Osteocyte (in vitro differentiated cells): ENCODE data around the gene PSAT1. TPM values are rescaled to one million over a fixed set of nuclear protein-coding genes. Genes with fewer than 3 reads are reported as not detected.

ENCODE experiments used
- DNase-seq: peaks from one replicate; pipeline ENCODE4 v3.0.0; 2021; ENCODE audit warnings: mixed read lengths; ENCODE audit not compliant: unreplicated experiment; ENCODE audit errors: extremely low spot score
- H3K27ac Mint-ChIP-seq: one replicate; pipeline ENCODE4 v1.8.0; 2021; ENCODE audit warnings: mild to moderate bottlenecking, mixed read lengths; ENCODE audit not compliant: unreplicated experiment
- H3K27me3 Mint-ChIP-seq: one replicate; pipeline ENCODE4 v1.8.0; 2021; ENCODE audit warnings: mixed read lengths; ENCODE audit not compliant: unreplicated experiment
- H3K36me3 Mint-ChIP-seq: one replicate; pipeline ENCODE4 v1.8.0; 2021; ENCODE audit warnings: mixed read lengths; ENCODE audit not compliant: unreplicated experiment
- H3K4me1 Mint-ChIP-seq: one replicate; pipeline ENCODE4 v1.8.0; 2021; ENCODE audit warnings: mixed read lengths; ENCODE audit not compliant: unreplicated experiment
- H3K4me3 Mint-ChIP-seq: one replicate; pipeline ENCODE4 v1.8.0; 2021; ENCODE audit warnings: mild to moderate bottlenecking, moderate library complexity, mixed read lengths; ENCODE audit not compliant: unreplicated experiment
- H3K9me3 Mint-ChIP-seq: one replicate; pipeline ENCODE4 v1.8.0; 2021; ENCODE audit warnings: mixed read lengths; ENCODE audit not compliant: unreplicated experiment
- long read RNA-seq: library from polyadenylated mRNA; unstranded; transcript quantifications from one replicate; pipeline ENCODE4 v2.0.0, GENCODE V29; 2021
- total RNA-seq: library from RNA; stranded (reverse); gene quantifications from 2 replicates; pipeline ENCODE4 v1.2.1, GENCODE V29; 2021
- TF ChIP-seq, protein P1 (sequence below): fragments of 200-600 bp; sonication (generic); IDR thresholded peaks from 2 replicates; pipeline ENCODE4 v1.5.0; 2021; ENCODE audit warnings: antibody characterized with exemption, mild to moderate bottlenecking, moderate library complexity

PSAT1 gene
- total RNA-seq, result 171 and 179 TPM in 2 replicates
- long read RNA-seq, transcript PSAT1-201 (8 exons, 1,411 nt), result minor isoform, 42 of 2,900 reads
- long read RNA-seq, transcript PSAT1-202 (9 exons, 2,188 nt), result major isoform, 2,772 of 2,900 reads
- long read RNA-seq, partial matches to known transcripts, result 56 of 2,900 reads
- long read RNA-seq, other reads (novel, unspliced or antisense), result 30 of 2,900 reads

DNA sequence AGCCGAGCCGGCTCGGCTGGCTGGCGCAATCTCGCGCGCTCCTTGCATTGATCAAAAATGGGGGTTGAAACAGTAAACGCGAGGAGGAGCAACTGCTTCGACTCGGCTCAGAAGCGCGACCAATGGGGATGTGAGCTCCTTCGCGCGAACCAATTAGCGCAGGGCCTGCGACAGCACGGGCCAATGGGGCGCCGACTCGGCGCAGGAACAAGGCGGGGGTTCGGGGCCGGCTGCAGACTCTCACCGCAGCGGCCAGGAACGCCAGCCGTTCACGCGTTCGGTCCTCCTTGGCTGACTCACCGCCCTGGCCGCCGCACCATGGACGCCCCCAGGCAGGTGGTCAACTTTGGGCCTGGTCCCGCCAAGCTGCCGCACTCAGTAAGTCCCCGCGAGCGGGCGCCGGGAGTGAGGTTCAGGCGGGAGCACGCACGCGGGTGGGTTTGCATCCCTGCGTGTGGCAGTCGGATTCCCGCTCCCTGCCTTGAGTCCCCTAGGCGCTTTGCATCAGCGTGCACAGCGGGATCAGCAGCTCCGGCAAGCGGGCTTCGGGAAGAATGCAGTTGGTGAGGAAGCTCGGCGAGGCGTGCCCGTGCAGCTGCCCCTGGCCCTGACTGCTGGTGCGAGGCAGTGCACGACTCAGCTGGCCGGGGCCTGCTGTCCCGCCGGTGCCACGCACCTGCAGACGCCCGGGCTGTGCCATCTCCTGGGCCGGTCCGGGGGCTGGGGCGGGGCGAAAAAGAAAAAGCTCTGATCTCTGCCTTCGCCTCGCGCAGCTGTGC, at the start of gene PSAT1:
PSAT1 (plus strand) TSS at position 233 of the 779 bp plus-strand sequence; CDS start at position 319, 86 bp downstream.
- Mint-ChIP-seq H3K9me3 (no peaks in the 10 kb centered on the region), H3K27ac (peak within 1 kb of the TSS; percentile 97), H3K4me3 (peak within 1 kb of the TSS; percentile 88), H3K27me3 (no peaks in the 10 kb centered on the region), H3K4me1 (peaks cover 31% of the 10 kb centered on the region), H3K36me3 (peaks cover 19% of the 10 kb centered on the region)
- DNase-seq, result peak; percentile 97
- TF ChIP-seq, protein P1, sequence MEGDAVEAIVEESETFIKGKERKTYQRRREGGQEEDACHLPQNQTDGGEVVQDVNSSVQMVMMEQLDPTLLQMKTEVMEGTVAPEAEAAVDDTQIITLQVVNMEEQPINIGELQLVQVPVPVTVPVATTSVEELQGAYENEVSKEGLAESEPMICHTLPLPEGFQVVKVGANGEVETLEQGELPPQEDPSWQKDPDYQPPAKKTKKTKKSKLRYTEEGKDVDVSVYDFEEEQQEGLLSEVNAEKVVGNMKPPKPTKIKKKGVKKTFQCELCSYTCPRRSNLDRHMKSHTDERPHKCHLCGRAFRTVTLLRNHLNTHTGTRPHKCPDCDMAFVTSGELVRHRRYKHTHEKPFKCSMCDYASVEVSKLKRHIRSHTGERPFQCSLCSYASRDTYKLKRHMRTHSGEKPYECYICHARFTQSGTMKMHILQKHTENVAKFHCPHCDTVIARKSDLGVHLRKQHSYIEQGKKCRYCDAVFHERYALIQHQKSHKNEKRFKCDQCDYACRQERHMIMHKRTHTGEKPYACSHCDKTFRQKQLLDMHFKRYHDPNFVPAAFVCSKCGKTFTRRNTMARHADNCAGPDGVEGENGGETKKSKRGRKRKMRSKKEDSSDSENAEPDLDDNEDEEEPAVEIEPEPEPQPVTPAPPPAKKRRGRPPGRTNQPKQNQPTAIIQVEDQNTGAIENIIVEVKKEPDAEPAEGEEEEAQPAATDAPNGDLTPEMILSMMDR, result no peak

DNA sequence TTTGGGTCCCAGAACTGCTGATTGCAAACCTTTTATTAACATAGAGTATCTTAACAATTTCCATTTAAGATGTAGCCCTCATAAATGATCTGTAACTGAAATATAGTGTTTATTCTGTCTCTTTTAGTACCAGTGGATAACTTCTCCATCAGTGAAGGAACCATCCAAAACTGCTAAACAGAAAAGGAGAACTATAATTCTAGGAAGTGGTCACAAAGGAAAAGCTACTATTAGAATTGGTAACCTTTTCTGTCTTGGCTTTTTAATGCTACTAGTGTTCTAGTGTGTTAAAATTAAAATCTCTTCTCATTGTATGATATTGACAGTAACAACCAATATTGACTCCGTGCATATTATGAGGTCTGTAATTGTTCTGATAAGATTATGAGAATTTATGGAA, 48.3 kb upstream of the PSAT1 start:
- Mint-ChIP-seq H3K27me3 (no peaks in the 10 kb centered on the region), H3K4me1 (peaks cover 6% of the 10 kb centered on the region), H3K4me3 (no peak overlapping the region), H3K27ac (no peak overlapping the region), H3K36me3 (peaks cover 14% of the 10 kb centered on the region), H3K9me3 (no peaks in the 10 kb centered on the region)
- TF ChIP-seq, protein P1, result no peak
- no peak for DNase-seq

DNA sequence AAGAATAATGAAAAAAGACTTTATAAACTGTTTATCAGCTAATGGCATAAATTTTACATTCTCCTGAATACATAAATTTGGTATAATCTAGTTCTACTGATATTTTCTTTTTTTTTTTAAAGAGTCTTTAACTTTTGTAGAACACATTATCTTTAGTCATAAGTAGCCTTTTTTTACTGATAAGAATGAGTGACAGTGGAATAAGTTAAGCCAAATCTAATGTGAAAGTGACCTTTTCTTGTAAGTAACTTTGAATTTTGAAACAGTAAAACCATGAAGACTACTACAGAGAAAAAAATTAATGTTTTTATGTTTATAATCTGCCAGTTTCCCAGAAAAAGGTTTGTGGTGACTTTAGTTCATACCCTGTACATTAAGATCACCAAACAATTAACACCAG, 47.4 kb upstream of the PSAT1 start:
- no peak for DNase-seq
- TF ChIP-seq, protein P1, result no peak
- H3K36me3 Mint-ChIP-seq, result peaks cover 13% of the 10 kb centered on the region
- H3K27me3 Mint-ChIP-seq, result no peaks in the 10 kb centered on the region
- no peak overlapping the region for H3K27ac Mint-ChIP-seq
- H3K4me1 Mint-ChIP-seq, result peaks cover 6% of the 10 kb centered on the region
- no peak overlapping the region for H3K4me3 Mint-ChIP-seq
- H3K9me3 Mint-ChIP-seq, result no peaks in the 10 kb centered on the region

GRCh38 chr9:78252616-78253015, 44.3 kb upstream of the PSAT1 start:
- TF ChIP-seq, protein P1, result no peak
- no peak overlapping the region for H3K4me3 Mint-ChIP-seq
- no peak overlapping the region for H3K27ac Mint-ChIP-seq
- peaks cover 6% of the 10 kb centered on the region for H3K36me3 Mint-ChIP-seq
- DNase-seq, result no peak
- H3K4me1 Mint-ChIP-seq, result peaks cover 6% of the 10 kb centered on the region
- no peaks in the 10 kb centered on the region for H3K27me3 Mint-ChIP-seq
- H3K9me3 Mint-ChIP-seq, result no peaks in the 10 kb centered on the region

DNA sequence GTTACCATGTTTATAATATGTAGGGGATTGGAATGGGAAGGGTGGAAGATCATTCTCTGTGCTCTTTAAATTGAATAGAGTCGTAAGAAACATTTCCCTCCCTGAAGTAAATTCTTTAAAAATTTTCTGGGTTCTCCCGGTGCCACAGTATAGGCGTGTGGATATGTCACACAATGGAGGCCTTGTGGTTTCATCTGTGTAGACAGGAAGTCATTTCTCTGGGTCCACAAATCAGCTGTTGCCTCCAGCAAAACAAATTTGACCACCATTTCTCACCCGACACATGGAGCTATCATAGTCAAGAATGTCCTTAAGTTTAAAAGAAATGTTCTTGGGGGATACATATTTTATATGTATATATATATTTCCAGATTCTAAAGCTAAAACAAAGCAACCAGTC, 43.6 kb upstream of the PSAT1 start:
- peaks cover 6% of the 10 kb centered on the region for H3K4me1 Mint-ChIP-seq
- DNase-seq, result no peak
- TF ChIP-seq, protein P1, result no peak
- H3K27me3 Mint-ChIP-seq, result no peaks in the 10 kb centered on the region
- no peak overlapping the region for H3K4me3 Mint-ChIP-seq
- H3K27ac Mint-ChIP-seq, result no peak overlapping the region
- H3K36me3 Mint-ChIP-seq, result peaks cover 6% of the 10 kb centered on the region
- no peaks in the 10 kb centered on the region for H3K9me3 Mint-ChIP-seq
